Neural progenitor cell (in vitro differentiated cells): ENCODE measurements around the gene CAP1.

ENCODE experiments used
- CTCF ChIP-seq: fragments of 200-600 bp; sonication (generic); IDR thresholded peaks from 2 replicates; pipeline ENCODE4 v1.5.1; 2017; ENCODE audit warnings: antibody characterized with exemption, mild to moderate bottlenecking
- EZH2 ChIP-seq: fragments of 200-600 bp; sonication (generic); IDR thresholded peaks from 2 replicates; pipeline ENCODE4 v1.6.1; 2017; ENCODE audit warnings: antibody characterized with exemption, mild to moderate bottlenecking, moderate library complexity

GRCh38 chr1:39995973-39996393 is 44.5 kb upstream of the CAP1 start:
- TF ChIP-seq CTCF (no peak), EZH2 (no peak)
